Stomach (tissue), 9 donors: Measurements from ENCODE around the gene ARHGEF3. TPM values are rescaled to one million over a fixed set of nuclear protein-coding genes. Genes with fewer than 3 reads are reported as not detected.

Experiments used
- DNase-seq, 2 donors: peaks; one replicate each; pipeline versions ENCODE4 v3.0.0 to v3.0.0-alpha.2; 2013 to 2019
- H3K27ac ChIP-seq, 5 donors: fragments of 200-600 bp in 4 of 5; sonication (generic) in 4 of 5; one replicate each; pipeline ENCODE4 v1.5.1; 2013 to 2019; ENCODE audit warnings: mild to moderate bottlenecking in 1 of 5, moderate library complexity in 1 of 5
- H3K27me3 ChIP-seq, 3 donors: fragments of 200-600 bp; sonication (generic); one replicate each; pipeline ENCODE4 v1.5.1; 2017 to 2019; ENCODE audit warnings: mixed run types in 1 of 3
- H3K36me3 ChIP-seq, 4 donors: fragments of 200-600 bp; sonication (generic); 1 replicate in 3 of 4; 2 replicates in 1 of 4; pipeline ENCODE4 v1.5.1; 2016 to 2019
- H3K4me1 ChIP-seq, 4 donors: fragments of 200-600 bp; sonication (generic); one replicate each; pipeline ENCODE4 v1.5.1; 2016 to 2019
- H3K4me3 ChIP-seq, 4 donors: fragments of 200-600 bp; sonication (generic) in 3 of 4; one replicate each; pipeline ENCODE4 v1.5.1; 2016 to 2019; ENCODE audit warnings: mild to moderate bottlenecking in 1 of 4
- H3K9me3 ChIP-seq, 4 donors: fragments of 200-600 bp; sonication (generic); one replicate each; pipeline ENCODE4 v1.5.1; 2016 to 2019
- CTCF ChIP-seq, 7 experiments: fragments of 450-650 bp in 4 of 7; fragments of 200-600 bp in 3 of 7; sonication (generic) in 3 of 7; IDR thresholded peaks; one replicate each; pipeline ENCODE4 v1.5.1; 2016 to 2019; ENCODE audit warnings: antibody characterized with exemption in 7 of 7, control low read depth in 2 of 7, mild to moderate bottlenecking in 1 of 7
- EP300 ChIP-seq: sonication (generic); formaldehyde crosslinking; IDR thresholded peaks from one replicate; pipeline ENCODE4 v1.6.1; 2017; ENCODE audit warnings: antibody characterized with exemption
- POLR2A ChIP-seq, 4 donors: fragments of 450-650 bp; IDR thresholded peaks; one replicate each; pipeline ENCODE4 v1.6.1; 2016; ENCODE audit warnings: antibody characterized with exemption in 4 of 4, control low read depth in 2 of 4, mild to moderate bottlenecking in 1 of 4, moderate library complexity in 1 of 4
- POLR2AphosphoS5 ChIP-seq, 3 donors: sonication (generic); formaldehyde crosslinking; IDR thresholded peaks; one replicate each; pipeline ENCODE4 v1.6.1; 2016; ENCODE audit warnings: antibody characterized with exemption in 3 of 3
- WGBS, 5 donors: extraction: QIAGEN DNeasy Blood & Tissue Kit in 3 of 5; methylation state at CpG; one replicate each; pipeline versions ENCODE4 v1.1.5 to v1.1.7; 2013 to 2018; 5-methylcytosine and 5-hydroxymethylcytosine counted together
- intact Hi-C: fragments of 100-400 bp; cut with DNase I; formaldehyde crosslinking; loops from one replicate; pipeline ENCODE4 v1.15.1; 2023; ENCODE audit warnings: low total_unique reads
- polyA plus RNA-seq, 3 donors: library from polyadenylated mRNA; stranded (reverse); fragments of 200-250 nt; gene quantifications; one replicate each; pipeline ENCODE4 v1.2.3, GENCODE V29; 2013
- total RNA-seq, 5 donors: library from RNA; depleted of rRNA; stranded (reverse); fragments of >200 nt; gene quantifications; one replicate each; pipeline versions ENCODE4 v1.1.0 to v1.2.3, GENCODE V29; 2014 to 2016
- donor health status: healthy with polysubstance abuse.
- donor health status: Bipolar disorder and iron deficiency.
- donor health status: healthy.

ARHGEF3 gene
- total and polyA plus RNA-seq, 8 donors, result 6.2 to 23.8 (median 14.2) TPM

GRCh38 chr3:56778893-56779292 is 22.9 kb downstream of the ARHGEF3 start:
- no peaks in the 10 kb centered on the region for H3K36me3 ChIP-seq
- H3K27ac ChIP-seq, result no peak overlapping the region
- intact Hi-C loops, result no loop called here
- peaks cover 40 to 68% (median 60%) of the 10 kb centered on the region in 4 donors for H3K4me1 ChIP-seq
- no peaks in the 10 kb centered on the region for H3K9me3 ChIP-seq
- 72 to 83% (median 78%) methylated on average over 2 of the region's 2 CpGs for WGBS, 5 donors
- H3K27me3 ChIP-seq, result no peaks in the 10 kb centered on the region
- DNase-seq, result no peak
- no peak for TF ChIP-seq CTCF (IDR thresholded peaks at IDR 0.05)
- TF ChIP-seq POLR2AphosphoS5 (IDR thresholded peaks at IDR 0.05), result no peak
- no peak for TF ChIP-seq POLR2A (IDR thresholded peaks at IDR 0.05)
- TF ChIP-seq EP300, result no peak
- H3K4me3 ChIP-seq, result no peak overlapping the region

GRCh38 chr3:56776556-56776950 is 25.2 kb downstream of the ARHGEF3 start:
- peaks cover 0 to 23% (median 19%) of the 10 kb centered on the region in 4 donors for H3K36me3 ChIP-seq
- no peaks in the 10 kb centered on the region for H3K27me3 ChIP-seq
- TF ChIP-seq POLR2AphosphoS5 (IDR thresholded peaks at IDR 0.05), result no peak
- no peak for TF ChIP-seq EP300
- TF ChIP-seq POLR2A (IDR thresholded peaks at IDR 0.05), result no peak
- no peak for TF ChIP-seq CTCF (IDR thresholded peaks at IDR 0.05)
- WGBS, 5 donors, result 41 to 64% (median 55%) methylated on average over 3 of the region's 3 CpGs
- H3K4me1 ChIP-seq, result peaks cover 17 to 45% (median 37%) of the 10 kb centered on the region in 4 donors
- no peak for DNase-seq
- H3K27ac ChIP-seq, result peak overlapping the region in 3 of 5 donors; percentile 18 to 75 (median 69)
- intact Hi-C loops, result no loop called here
- no peaks in the 10 kb centered on the region for H3K9me3 ChIP-seq
- no peak overlapping the region for H3K4me3 ChIP-seq

GRCh38 chr3:56775838-56776555 is 25.8 kb downstream of the ARHGEF3 start:
- no peak for DNase-seq
- Histone ChIP-seq H3K36me3 (peaks cover 0 to 27% (median 24%) of the 10 kb centered on the region in 4 donors), H3K27me3 (no peaks in the 10 kb centered on the region), H3K27ac (peak overlapping the region in 4 of 5 donors; percentile 17 to 75 (median 44)), H3K4me3 (peak overlapping the region in 1 of 4 donors; percentile 15), H3K9me3 (no peaks in the 10 kb centered on the region), H3K4me1 (peaks cover 16 to 39% (median 33%) of the 10 kb centered on the region in 4 donors)
- 43 to 63% (median 53%) methylated on average over 8 of the region's 8 CpGs for WGBS, 5 donors
- TF ChIP-seq POLR2AphosphoS5 (IDR thresholded peaks at IDR 0.05) (no peak), EP300 (no peak), CTCF (IDR thresholded peaks at IDR 0.05) (no peak), POLR2A (IDR thresholded peaks at IDR 0.05) (no peak)
- intact Hi-C loops, result no loop called here

- Histone ChIP-seq H3K4me3 (peak overlapping the region in 1 of 4 donors; percentile 15), H3K9me3 (no peaks in the 10 kb centered on the region), H3K4me1 (peaks cover 16 to 39% (median 31%) of the 10 kb centered on the region in 4 donors), H3K27ac (peak overlapping the region in 4 of 5 donors; percentile 17 to 75 (median 44)), H3K27me3 (no peaks in the 10 kb centered on the region), H3K36me3 (peaks cover 0 to 30% (median 27%) of the 10 kb centered on the region in 4 donors)
- no peak for DNase-seq
- no peak for TF ChIP-seq POLR2AphosphoS5 (IDR thresholded peaks at IDR 0.05)
- no peak for TF ChIP-seq POLR2A (IDR thresholded peaks at IDR 0.05)
- no peak for TF ChIP-seq CTCF (IDR thresholded peaks at IDR 0.05)
- TF ChIP-seq EP300, result no peak
- intact Hi-C loops, result no loop called here
- 75 to 85% (median 81%) methylated on average over 7 of the region's 7 CpGs for WGBS, 5 donors
These were observed 26.3 kb downstream of the ARHGEF3 start for GRCh38 chr3:56775445-56775837.
